Stomach smooth muscle (tissue), 2 donors: ENCODE data around the gene ACKR3.

ENCODE experiments used
- H3K27ac ChIP-seq: one replicate; pipeline ENCODE4 v1.7.0; 2013; ENCODE audit warnings: mild to moderate bottlenecking, low read length, inconsistent platforms
- H3K27me3 ChIP-seq, 2 donors: one replicate each; pipeline ENCODE4 v1.7.0; 2013; ENCODE audit warnings: low read length in 2 of 2; ENCODE audit not compliant: insufficient read depth in 2 of 2, control insufficient read depth in 1 of 2
- H3K36me3 ChIP-seq, 2 donors: one replicate each; pipeline ENCODE4 v1.7.0; 2013; ENCODE audit warnings: low read length in 2 of 2; ENCODE audit not compliant: control insufficient read depth in 2 of 2, insufficient read depth in 2 of 2
- H3K4me1 ChIP-seq: one replicate; pipeline ENCODE4 v1.7.0; 2013; ENCODE audit warnings: low read length; ENCODE audit not compliant: control insufficient read depth, insufficient read depth
- H3K4me3 ChIP-seq, 2 donors: one replicate each; pipeline ENCODE4 v1.7.0; 2013; ENCODE audit warnings: low read length in 2 of 2
- H3K9ac ChIP-seq, 2 donors: one replicate each; pipeline ENCODE4 v1.7.0; 2013; ENCODE audit warnings: low read length in 2 of 2, mild to moderate bottlenecking in 1 of 2
- H3K9me3 ChIP-seq, 2 donors: one replicate each; pipeline ENCODE4 v1.7.0; 2013; ENCODE audit warnings: low read length in 2 of 2; ENCODE audit not compliant: control insufficient read depth in 2 of 2
- donor health status: healthy.
- donor health status: Pancreatic carcinoma.

The ACKR3 gene

GRCh38 chr2:236535024-236535423 is 34.6 kb upstream of the ACKR3 start:
- H3K9ac ChIP-seq = no peak overlapping the region
- H3K4me3 ChIP-seq = no peak overlapping the region
- H3K4me1 ChIP-seq = peaks cover 9% of the 10 kb centered on the region
- H3K27ac ChIP-seq = no peak overlapping the region
- H3K9me3 ChIP-seq = no peaks in the 10 kb centered on the region
- H3K27me3 ChIP-seq = no peaks in the 10 kb centered on the region
- H3K36me3 ChIP-seq = no peaks in the 10 kb centered on the region

- Histone ChIP-seq H3K9me3 (no peaks in the 10 kb centered on the region), H3K27ac (no peak overlapping the region), H3K36me3 (no peaks in the 10 kb centered on the region), H3K27me3 (no peaks in the 10 kb centered on the region), H3K4me1 (peaks cover 9% of the 10 kb centered on the region), H3K4me3 (no peak overlapping the region), H3K9ac (no peak overlapping the region)
These were observed 32.8 kb upstream of the ACKR3 start for GRCh38 chr2:236536727-236537398.

- H3K27me3 ChIP-seq = no peaks in the 10 kb centered on the region
These were observed 31.4 kb upstream of the ACKR3 start for GRCh38 chr2:236538242-236538641.

GRCh38 chr2:236541008-236541562 is 28.5 kb upstream of the ACKR3 start:
- H3K27ac ChIP-seq = no peak overlapping the region
- no peaks in the 10 kb centered on the region for H3K36me3 ChIP-seq
- H3K4me1 ChIP-seq = peaks cover 9% of the 10 kb centered on the region
- H3K4me3 ChIP-seq = no peak overlapping the region
- H3K9ac ChIP-seq = no peak overlapping the region
- H3K9me3 ChIP-seq = no peaks in the 10 kb centered on the region
- H3K27me3 ChIP-seq = peaks cover 0 to 4% of the 10 kb centered on the region in 2 donors

More at GRCh38 chr2:236538242-236538641, 31.4 kb upstream of the ACKR3 start:
- Histone ChIP-seq H3K9ac (peak overlapping the region in 1 of 2 donors; percentile 27), H3K27ac (no peak overlapping the region), H3K36me3 (no peaks in the 10 kb centered on the region), H3K4me1 (peaks cover 9% of the 10 kb centered on the region), H3K4me3 (peak overlapping the region; percentile 29 to 40), H3K9me3 (no peaks in the 10 kb centered on the region)

GRCh38 chr2:236544362-236544761 is 25.3 kb upstream of the ACKR3 start:
- H3K9me3 ChIP-seq = peaks cover 0 to 2% of the 10 kb centered on the region in 2 donors
- H3K4me1 ChIP-seq = no peaks in the 10 kb centered on the region
- no peak overlapping the region for H3K9ac ChIP-seq
- H3K36me3 ChIP-seq = no peaks in the 10 kb centered on the region
- no peak overlapping the region for H3K27ac ChIP-seq
- no peak overlapping the region for H3K4me3 ChIP-seq
- H3K27me3 ChIP-seq = peaks cover 0 to 4% of the 10 kb centered on the region in 2 donors

- Histone ChIP-seq H3K9me3 (peaks cover 0 to 2% of the 10 kb centered on the region in 2 donors), H3K4me1 (no peaks in the 10 kb centered on the region), H3K9ac (no peak overlapping the region), H3K27ac (no peak overlapping the region), H3K27me3 (peaks cover 0 to 4% of the 10 kb centered on the region in 2 donors), H3K36me3 (no peaks in the 10 kb centered on the region), H3K4me3 (no peak overlapping the region)
These were observed 24.4 kb upstream of the ACKR3 start for GRCh38 chr2:236545248-236545658.

- Histone ChIP-seq H3K9me3 (peaks cover 0 to 2% of the 10 kb centered on the region in 2 donors), H3K4me1 (no peaks in the 10 kb centered on the region), H3K36me3 (no peaks in the 10 kb centered on the region), H3K27me3 (peaks cover 0 to 4% of the 10 kb centered on the region in 2 donors), H3K27ac (no peak overlapping the region), H3K9ac (no peak overlapping the region), H3K4me3 (no peak overlapping the region)
These were observed 23.7 kb upstream of the ACKR3 start for GRCh38 chr2:236545814-236546480.

GRCh38 chr2:236546561-236547002 is 23.0 kb upstream of the ACKR3 start:
- no peak overlapping the region for H3K9ac ChIP-seq
- no peak overlapping the region for H3K27ac ChIP-seq
- no peak overlapping the region for H3K4me3 ChIP-seq
- H3K36me3 ChIP-seq = no peaks in the 10 kb centered on the region
- no peaks in the 10 kb centered on the region for H3K4me1 ChIP-seq
- H3K9me3 ChIP-seq = peaks cover 0 to 2% of the 10 kb centered on the region in 2 donors
- H3K27me3 ChIP-seq = peaks cover 0 to 4% of the 10 kb centered on the region in 2 donors

GRCh38 chr2:236547725-236548124 is 21.9 kb upstream of the ACKR3 start:
- Histone ChIP-seq H3K27ac (no peak overlapping the region), H3K9me3 (peaks cover 0 to 2% of the 10 kb centered on the region in 2 donors), H3K36me3 (no peaks in the 10 kb centered on the region), H3K9ac (no peak overlapping the region), H3K4me1 (no peaks in the 10 kb centered on the region), H3K27me3 (peaks cover 0 to 4% of the 10 kb centered on the region in 2 donors), H3K4me3 (no peak overlapping the region)

- peaks cover 0 to 2% of the 10 kb centered on the region in 2 donors for H3K9me3 ChIP-seq
- H3K4me1 ChIP-seq = no peaks in the 10 kb centered on the region
- H3K27ac ChIP-seq = no peak overlapping the region
- H3K27me3 ChIP-seq = peaks cover 0 to 4% of the 10 kb centered on the region in 2 donors
- H3K4me3 ChIP-seq = no peak overlapping the region
- no peaks in the 10 kb centered on the region for H3K36me3 ChIP-seq
- H3K9ac ChIP-seq = no peak overlapping the region
These were observed 21.3 kb upstream of the ACKR3 start for GRCh38 chr2:236548179-236548921.
